Upper lobe of right lung (tissue), 1 donor: ENCODE data around the gene EBP. TPM values are rescaled to one million over a fixed set of nuclear protein-coding genes. Genes with fewer than 3 reads are reported as not detected.

Experiments
- ATAC-seq: fragments of 200-7000 bp; cut with Tn5 transposase; one replicate; pipeline ENCODE4 v1.9.1; 2020; ENCODE audit warnings: mild to moderate bottlenecking, moderate library complexity
- DNase-seq: peaks from one replicate; pipeline ENCODE4 v3.0.0-alpha.2; 2020
- H3K27ac ChIP-seq: fragments of 200-600 bp; one replicate; pipeline ENCODE4 v1.8.0; 2022
- H3K27me3 ChIP-seq: fragments of 200-600 bp; one replicate; pipeline ENCODE4 v1.8.0; 2022; ENCODE audit warnings: mild to moderate bottlenecking
- H3K36me3 ChIP-seq: fragments of 200-600 bp; one replicate; pipeline ENCODE4 v1.8.0; 2022
- H3K4me1 ChIP-seq: fragments of 200-600 bp; one replicate; pipeline ENCODE4 v1.8.0; 2022
- H3K4me3 ChIP-seq: fragments of 200-600 bp; one replicate; pipeline ENCODE4 v1.8.0; 2022; ENCODE audit warnings: mild to moderate bottlenecking
- H3K9me3 ChIP-seq: fragments of 200-600 bp; one replicate; pipeline ENCODE4 v1.8.0; 2022
- CTCF ChIP-seq: fragments of 200-600 bp; IDR thresholded peaks from one replicate; pipeline ENCODE4 v1.8.0; 2022; ENCODE audit warnings: antibody characterized with exemption
- intact Hi-C: fragments of 100-400 bp; cut with DNase I; formaldehyde crosslinking; loops from one replicate; pipeline ENCODE4 v1.11.0; 2022
- total RNA-seq: library from RNA; stranded (reverse); fragmentation: NEBNext Ultra II Directional; extraction: Animal tissue kit (Norgen Biotek cat#: 25700); gene quantifications from one replicate; pipeline ENCODE4 v1.2.1, GENCODE V29; 2021
- donor health status: DM: no; HTN: yes; CAD: no; lungs with severe emphysema.

Gene EBP
- total RNA-seq, 1 donor from 2014 or later: 93.4 TPM

- TF ChIP-seq CTCF: no peak
- Histone ChIP-seq H3K4me3 (no peak overlapping the region), H3K9me3 (no peaks in the 10 kb centered on the region), H3K27ac (no peak overlapping the region), H3K27me3 (no peaks in the 10 kb centered on the region), H3K4me1 (no peaks in the 10 kb centered on the region), H3K36me3 (peaks cover 11% of the 10 kb centered on the region)
- intact Hi-C loops: no loop called here
- ATAC-seq (no peak), DNase-seq (no peak)
Measured at GRCh38 chrX:48478806-48479205, 42.8 kb upstream of the EBP start.

DNA sequence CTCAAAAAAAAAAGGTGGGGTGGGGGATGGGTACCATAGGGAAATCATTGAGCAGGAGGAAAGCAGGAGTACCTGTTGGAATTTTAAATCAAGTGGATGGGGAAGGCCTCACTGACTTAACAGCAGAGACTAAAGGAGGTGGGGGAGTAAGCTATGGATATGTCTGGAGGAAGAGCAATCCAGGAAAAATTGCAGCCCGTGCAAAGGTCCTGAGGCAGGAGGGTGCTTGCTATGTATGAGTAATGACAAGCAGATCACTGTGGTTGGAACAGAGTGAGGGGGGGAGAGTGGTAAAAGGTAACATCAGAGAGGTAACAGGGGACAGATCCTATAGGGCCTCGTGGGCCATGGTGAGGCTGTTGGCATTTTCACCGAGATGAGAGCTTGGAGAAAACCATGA lies 41.5 kb upstream of the EBP start:
- Histone ChIP-seq H3K4me3 (no peak overlapping the region), H3K27me3 (no peaks in the 10 kb centered on the region), H3K4me1 (no peaks in the 10 kb centered on the region), H3K27ac (no peak overlapping the region), H3K36me3 (peaks cover 11% of the 10 kb centered on the region), H3K9me3 (no peaks in the 10 kb centered on the region)
- intact Hi-C loops: no loop called here
- ATAC-seq (no peak), DNase-seq (no peak)
- no peak for TF ChIP-seq CTCF

GRCh38 chrX:48480583-48480982 lies 41.0 kb upstream of the EBP start:
- H3K27me3 ChIP-seq: no peaks in the 10 kb centered on the region
- DNase-seq: no peak
- no peak overlapping the region for H3K27ac ChIP-seq
- peaks cover 11% of the 10 kb centered on the region for H3K36me3 ChIP-seq
- ATAC-seq: no peak
- H3K4me1 ChIP-seq: no peaks in the 10 kb centered on the region
- TF ChIP-seq CTCF: no peak
- intact Hi-C loops: no loop called here
- no peak overlapping the region for H3K4me3 ChIP-seq
- no peaks in the 10 kb centered on the region for H3K9me3 ChIP-seq

DNA sequence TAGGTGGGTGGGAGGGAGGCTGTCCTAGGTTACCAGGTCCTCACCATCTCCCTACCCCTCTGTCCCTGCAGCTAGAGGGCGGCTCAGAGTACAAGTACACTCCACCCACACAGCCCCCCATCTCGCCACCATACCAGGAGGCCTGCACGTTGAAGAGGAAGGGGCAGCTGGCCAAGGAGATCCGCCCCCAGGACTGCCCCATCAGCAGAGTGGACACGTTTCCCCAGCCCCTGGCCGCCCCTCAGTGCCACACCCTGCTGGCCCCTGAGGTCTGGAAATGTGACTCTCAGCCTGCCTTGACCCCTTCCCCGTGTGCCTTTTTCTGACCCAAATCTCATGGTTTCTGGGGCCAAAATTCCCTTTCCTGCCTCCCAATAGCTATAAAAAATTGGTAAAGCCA lies 39.1 kb upstream of the EBP start:
- TF ChIP-seq CTCF: no peak
- Histone ChIP-seq H3K4me1 (no peaks in the 10 kb centered on the region), H3K27ac (no peak overlapping the region), H3K9me3 (no peaks in the 10 kb centered on the region), H3K27me3 (no peaks in the 10 kb centered on the region), H3K36me3 (peaks cover 11% of the 10 kb centered on the region), H3K4me3 (no peak overlapping the region)
- DNase-seq: no peak
- intact Hi-C loops: no loop called here
- ATAC-seq: no peak

DNA sequence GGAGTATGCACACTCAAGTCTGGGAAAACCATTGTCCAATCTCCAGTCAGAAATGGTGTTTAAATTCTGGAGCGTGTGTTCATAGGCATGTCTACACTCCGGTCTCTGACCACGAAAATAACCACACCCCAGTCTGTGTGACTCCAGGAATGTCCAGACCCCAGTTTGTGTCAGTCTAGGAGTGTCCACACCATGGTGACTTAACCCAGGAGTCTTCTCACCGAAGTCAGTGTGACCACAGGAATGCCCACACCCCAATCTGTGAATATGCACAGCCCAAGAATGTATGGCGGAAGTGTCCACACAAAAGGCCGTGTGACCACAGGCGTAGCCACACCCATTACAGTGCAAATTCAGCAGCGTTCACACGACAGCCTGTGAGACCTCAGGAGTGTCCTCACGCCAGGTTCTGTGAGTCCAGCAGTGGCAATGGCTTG lies 34.2 kb upstream of the EBP start:
- no peak overlapping the region for H3K4me3 ChIP-seq
- no peaks in the 10 kb centered on the region for H3K9me3 ChIP-seq
- ATAC-seq: peak; percentile 88
- no peak for DNase-seq
- H3K27ac ChIP-seq: no peak overlapping the region
- no peak for TF ChIP-seq CTCF
- no peaks in the 10 kb centered on the region for H3K27me3 ChIP-seq
- intact Hi-C loops: no loop called here
- peaks cover 5% of the 10 kb centered on the region for H3K36me3 ChIP-seq
- H3K4me1 ChIP-seq: no peaks in the 10 kb centered on the region

- H3K27me3 ChIP-seq: no peaks in the 10 kb centered on the region
- H3K9me3 ChIP-seq: no peaks in the 10 kb centered on the region
- no peaks in the 10 kb centered on the region for H3K4me1 ChIP-seq
- intact Hi-C loops: no loop called here
- no peak overlapping the region for H3K4me3 ChIP-seq
- no peak for TF ChIP-seq CTCF
- H3K36me3 ChIP-seq: peaks cover 5% of the 10 kb centered on the region
- ATAC-seq (no peak), DNase-seq (no peak)
- no peak overlapping the region for H3K27ac ChIP-seq
Measured at GRCh38 chrX:48488034-48488433, 33.6 kb upstream of the EBP start.
